Measurements from ENCODE around the gene EYS. TPM values are rescaled to one million over a fixed set of nuclear protein-coding genes. Genes with fewer than 3 reads are reported as not detected.

EYS gene
- total RNA-seq, 1 experiment from 2014 or later, result not detected

DNA sequence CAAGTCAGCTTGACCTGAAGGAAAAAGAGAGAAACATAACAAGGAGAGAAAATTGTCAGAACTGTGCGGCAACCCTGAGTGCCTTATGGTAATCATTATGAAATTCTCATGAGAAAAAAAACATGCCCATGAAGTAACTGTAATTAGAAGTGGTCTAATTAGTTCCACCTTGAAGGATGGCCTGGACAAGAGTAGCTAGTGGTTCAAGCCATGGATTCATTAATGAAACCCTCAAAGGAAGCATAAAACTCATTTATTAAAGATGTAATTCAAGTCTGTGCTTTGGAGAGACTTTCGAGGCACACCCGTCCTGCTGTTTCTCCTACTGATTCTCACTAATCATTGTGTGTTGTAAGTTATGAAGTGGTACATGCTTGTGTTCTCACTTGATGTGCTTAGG lies 1911.2 kb downstream of the EYS start:
- H3K9me3 ChIP-seq (replicated peaks), result no peaks in the 10 kb centered on the region

DNA sequence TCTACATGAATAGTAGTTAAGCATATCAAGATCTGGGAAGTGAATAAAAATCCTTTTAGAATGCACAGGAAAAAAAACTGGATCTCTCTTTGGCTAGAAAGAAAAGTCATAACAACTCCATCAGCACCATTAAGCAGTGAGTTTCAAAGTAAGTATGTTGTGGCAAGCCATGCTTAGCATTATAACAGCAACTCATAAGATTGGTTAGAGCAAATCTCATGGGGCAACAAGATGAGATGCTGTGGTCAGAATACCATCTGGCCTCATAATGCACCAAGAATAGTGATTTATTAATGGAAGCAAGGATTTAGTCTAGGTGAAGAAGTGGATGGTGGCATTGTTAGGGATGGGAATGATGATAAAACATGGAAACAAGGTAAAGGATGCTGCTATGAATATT lies 1912.0 kb downstream of the EYS start:
- Histone ChIP-seq H3K36me3 (no peaks in the 10 kb centered on the region), H3K9me3 (replicated peaks) (no peaks in the 10 kb centered on the region), H3K27ac (no peak overlapping the region), H3K4me1 (no peaks in the 10 kb centered on the region), H3K4me3 (no peak overlapping the region), H3K27me3 (0 out of 2 replicates have a peak, but pooled peaks cover 10% of the 10 kb centered on the region)
- no peak for DNase-seq

More for the DNA sequence above, 1911.2 kb downstream of the EYS start:
- Histone ChIP-seq H3K27ac (no peak overlapping the region), H3K36me3 (no peaks in the 10 kb centered on the region), H3K4me1 (no peaks in the 10 kb centered on the region), H3K4me3 (no peak overlapping the region), H3K27me3 (0 out of 2 replicates have a peak, but pooled peaks cover 10% of the 10 kb centered on the region)
- no peak for DNase-seq

DNA sequence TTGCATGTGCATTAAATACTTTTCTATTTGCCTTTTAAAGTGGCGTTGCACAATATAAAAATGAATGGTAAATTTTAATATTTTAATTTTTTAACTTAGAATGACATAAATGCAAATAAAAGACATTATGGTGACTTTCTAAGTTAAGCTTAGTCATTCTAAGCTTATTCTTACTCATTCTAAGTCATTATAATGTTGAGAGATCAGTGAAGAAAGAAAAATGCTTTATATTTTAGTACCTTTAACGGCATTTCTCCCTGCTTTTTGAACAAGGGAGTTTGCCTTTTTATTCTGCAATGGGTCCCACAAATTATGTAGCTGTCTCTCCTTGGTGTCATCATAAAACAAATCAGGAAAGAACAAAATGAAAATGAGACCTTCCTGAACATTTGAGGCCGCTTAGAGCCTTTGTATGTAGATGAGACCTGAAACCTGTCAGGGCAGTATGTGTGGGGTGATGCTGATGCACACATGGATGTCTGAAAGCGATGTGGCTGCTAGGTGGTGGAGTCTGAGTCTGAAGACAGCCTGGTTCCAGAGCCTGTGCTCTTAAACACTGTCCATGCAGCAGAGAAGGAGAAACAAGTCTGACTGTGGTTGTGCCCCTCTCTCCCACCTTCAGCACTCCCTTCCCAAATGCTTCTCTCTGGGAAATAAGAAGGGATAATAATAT lies 1913.4 kb downstream of the EYS start:
- Histone ChIP-seq H3K27ac (no peak overlapping the region), H3K27me3 (0 out of 2 replicates have a peak, but pooled peaks cover 10% of the 10 kb centered on the region)
- no peak for DNase-seq

DNA sequence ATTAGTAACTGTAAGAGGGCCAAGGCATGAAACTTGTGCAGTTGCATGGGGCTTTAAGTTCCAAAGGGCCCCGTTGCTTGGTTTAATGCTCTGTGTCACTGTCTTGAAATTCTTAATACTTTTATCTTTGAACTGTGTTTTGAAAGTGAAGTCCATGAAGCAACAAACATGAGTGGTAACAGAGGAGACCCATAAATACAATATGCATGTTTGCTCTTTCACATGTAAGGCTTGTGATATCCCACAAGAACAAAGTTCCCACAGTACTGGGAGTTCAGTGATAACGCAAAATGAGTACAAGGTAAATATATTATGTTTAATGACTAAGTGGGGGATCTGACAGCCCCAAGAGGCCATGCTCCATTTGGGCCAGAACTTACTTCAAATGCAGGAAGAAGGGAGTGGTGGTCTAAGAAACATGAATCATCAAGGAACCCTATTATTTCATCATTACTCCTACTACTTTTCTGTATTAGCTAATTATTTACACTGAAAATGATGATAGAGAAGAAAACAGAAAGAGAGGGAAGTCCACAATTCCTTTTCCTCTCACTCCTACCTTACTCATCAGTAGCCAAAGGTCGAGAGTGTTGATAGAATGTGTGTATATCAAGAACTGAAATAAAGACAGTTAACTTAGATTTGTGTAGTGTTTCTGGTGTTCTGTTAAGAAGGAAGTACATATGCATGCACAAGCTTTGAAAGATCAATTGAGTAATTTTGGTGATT lies 1914.1 kb downstream of the EYS start:
- H3K4me1 ChIP-seq, result no peaks in the 10 kb centered on the region
- H3K4me3 ChIP-seq, result no peak overlapping the region
- H3K27ac ChIP-seq, result no peak overlapping the region
- no peak for DNase-seq
- 0 out of 2 replicates have a peak, but pooled peaks cover 10% of the 10 kb centered on the region for H3K27me3 ChIP-seq
- no peaks in the 10 kb centered on the region for H3K9me3 ChIP-seq (replicated peaks)
- no peaks in the 10 kb centered on the region for H3K36me3 ChIP-seq

More for the DNA sequence above, 1913.4 kb downstream of the EYS start:
- Histone ChIP-seq H3K4me1 (no peaks in the 10 kb centered on the region), H3K36me3 (no peaks in the 10 kb centered on the region), H3K4me3 (no peak overlapping the region), H3K9me3 (replicated peaks) (no peaks in the 10 kb centered on the region)

DNA sequence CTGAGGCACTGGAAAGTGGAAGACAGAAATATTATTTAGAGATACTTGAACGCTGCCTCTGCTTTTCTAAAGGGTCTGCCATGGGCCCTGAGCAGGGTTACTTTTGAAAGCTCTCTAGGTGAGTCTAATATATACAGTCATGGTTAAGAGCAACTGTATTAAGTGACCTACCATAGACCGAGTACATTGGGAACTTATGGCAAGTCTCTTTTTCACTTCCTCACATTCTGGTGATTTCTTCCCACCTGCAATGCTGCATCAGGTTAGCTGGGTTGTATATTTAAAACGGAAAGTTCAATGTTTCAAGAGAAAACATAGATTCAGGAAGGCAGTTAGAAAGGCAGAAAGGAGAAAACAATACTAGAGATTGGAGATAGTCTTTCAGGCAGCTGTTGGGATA lies 1916.7 kb downstream of the EYS start:
- no peak overlapping the region for H3K27ac ChIP-seq
- no peak for DNase-seq
- H3K9me3 ChIP-seq (replicated peaks), result no peaks in the 10 kb centered on the region
- H3K4me1 ChIP-seq, result no peaks in the 10 kb centered on the region
- H3K27me3 ChIP-seq, result 0 out of 2 replicates have a peak, but pooled peaks cover 5% of the 10 kb centered on the region
- no peaks in the 10 kb centered on the region for H3K36me3 ChIP-seq
- no peak overlapping the region for H3K4me3 ChIP-seq

DNA sequence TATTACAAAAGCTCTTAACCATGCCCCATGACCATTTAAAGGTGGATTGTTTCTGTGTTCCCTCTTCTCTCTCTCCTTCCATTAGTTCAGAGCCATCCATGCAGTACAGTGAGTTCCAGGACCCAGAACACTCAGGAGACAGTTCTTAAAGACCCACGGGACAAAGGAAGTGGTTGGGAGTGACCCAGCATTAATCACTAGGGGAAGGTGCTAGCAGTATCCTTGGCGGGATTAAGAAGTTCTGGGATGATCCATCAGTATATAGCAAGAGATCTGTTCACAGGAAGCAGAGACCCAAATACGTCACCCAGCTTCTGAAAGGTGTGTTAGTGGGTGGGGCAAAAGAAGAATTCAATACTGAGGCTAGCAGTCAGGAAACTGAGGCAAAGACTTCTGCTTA lies 1917.3 kb downstream of the EYS start:
- Histone ChIP-seq H3K27ac (no peak overlapping the region), H3K27me3 (0 out of 2 replicates have a peak, but pooled peaks cover 2% of the 10 kb centered on the region), H3K36me3 (no peaks in the 10 kb centered on the region), H3K4me1 (no peaks in the 10 kb centered on the region), H3K9me3 (replicated peaks) (no peaks in the 10 kb centered on the region), H3K4me3 (no peak overlapping the region)
- DNase-seq, result no peak

DNA sequence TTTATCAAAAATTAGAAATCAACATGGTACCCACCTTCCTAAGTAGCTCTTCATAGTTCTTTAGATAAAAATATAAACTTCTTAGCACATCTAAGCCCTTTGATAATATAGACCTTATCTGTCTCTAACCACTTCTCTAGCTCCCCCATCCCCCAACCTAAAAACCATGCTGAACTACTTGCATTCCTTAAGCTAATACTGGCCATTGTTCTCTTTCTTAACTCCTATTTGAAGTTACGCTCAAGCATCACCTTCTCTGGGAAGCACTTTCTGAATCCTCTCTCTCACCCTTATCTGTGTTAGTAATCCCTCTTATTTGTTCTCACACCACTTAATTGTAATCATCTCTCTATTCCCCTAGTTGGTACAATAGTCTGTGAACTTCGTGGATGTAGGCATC lies 1918.5 kb downstream of the EYS start:
- Histone ChIP-seq H3K27me3 (0 out of 2 replicates have a peak, but pooled peaks cover 2% of the 10 kb centered on the region), H3K4me3 (no peak overlapping the region), H3K27ac (no peak overlapping the region), H3K9me3 (replicated peaks) (no peaks in the 10 kb centered on the region), H3K4me1 (no peaks in the 10 kb centered on the region), H3K36me3 (no peaks in the 10 kb centered on the region)
- no peak for DNase-seq

DNA sequence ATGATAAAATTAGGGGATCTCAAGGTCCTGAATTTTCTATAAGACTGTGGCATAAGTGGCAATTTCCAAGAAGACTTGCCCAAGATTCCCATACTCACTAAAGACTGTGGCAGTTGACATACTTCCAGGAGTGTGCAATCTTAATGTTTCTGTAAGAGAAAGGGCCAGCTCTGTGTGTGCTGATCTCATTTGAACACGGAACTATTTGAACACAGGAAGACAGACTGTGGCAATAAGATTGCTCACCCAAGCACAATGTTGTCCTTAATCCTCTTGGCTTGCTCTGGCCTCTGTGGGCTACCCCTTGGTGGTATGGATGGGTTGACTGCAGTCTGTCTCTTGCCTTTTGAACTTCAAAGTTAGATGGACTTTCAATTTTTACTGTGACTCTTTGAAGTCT lies 1920.0 kb downstream of the EYS start:
- no peak for DNase-seq

DNA sequence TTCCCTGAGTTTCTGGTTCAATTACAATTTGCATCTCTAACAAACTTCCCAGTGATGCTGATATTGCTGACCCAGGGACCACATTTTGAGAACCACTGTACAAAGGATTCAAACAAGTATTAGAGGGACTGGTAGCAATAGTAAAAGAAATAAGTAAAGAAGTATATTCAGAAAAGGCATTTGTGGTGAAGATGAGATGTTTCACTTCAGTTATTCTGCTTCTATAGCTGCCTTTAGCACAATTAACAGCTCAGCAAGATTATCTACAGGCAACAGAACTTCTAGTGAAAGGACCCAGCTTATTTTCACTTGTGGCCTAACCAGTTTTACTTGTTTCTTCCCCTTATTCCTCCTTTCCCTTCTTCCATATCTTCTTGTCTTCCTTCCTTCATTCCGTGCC lies 1922.0 kb downstream of the EYS start:
- no peak for DNase-seq
- no peak overlapping the region for H3K27ac ChIP-seq
- no peaks in the 10 kb centered on the region for H3K36me3 ChIP-seq
- H3K27me3 ChIP-seq, result no peaks in the 10 kb centered on the region
- no peaks in the 10 kb centered on the region for H3K9me3 ChIP-seq (replicated peaks)
- H3K4me1 ChIP-seq, result no peaks in the 10 kb centered on the region
- no peak overlapping the region for H3K4me3 ChIP-seq

More for the DNA sequence above, 1920.0 kb downstream of the EYS start:
- Histone ChIP-seq H3K36me3 (no peaks in the 10 kb centered on the region), H3K27ac (no peak overlapping the region), H3K27me3 (0 out of 2 replicates have a peak, but pooled peaks cover under 1% of the 10 kb centered on the region), H3K4me3 (no peak overlapping the region), H3K9me3 (replicated peaks) (no peaks in the 10 kb centered on the region), H3K4me1 (no peaks in the 10 kb centered on the region)

DNA sequence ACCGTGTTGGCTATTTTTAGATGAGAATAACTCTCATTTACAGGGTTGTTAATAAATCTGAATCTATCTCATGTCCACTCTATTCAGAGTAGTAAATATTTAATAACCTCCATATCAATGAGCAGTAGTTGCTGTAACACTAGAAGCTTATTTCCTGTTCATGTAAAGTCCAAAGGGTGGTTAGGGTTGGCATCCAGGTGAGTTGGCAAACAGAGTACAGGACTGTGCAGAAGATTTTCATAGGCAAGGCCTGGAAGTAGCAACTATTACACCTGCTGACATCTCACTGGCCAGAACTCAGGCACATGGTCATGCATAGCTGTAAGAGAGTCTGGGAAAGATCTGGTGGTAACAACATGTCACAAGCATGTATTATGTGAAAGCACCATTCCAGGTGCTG lies 1923.9 kb downstream of the EYS start:
- Histone ChIP-seq H3K4me3 (no peak overlapping the region), H3K4me1 (no peaks in the 10 kb centered on the region), H3K27me3 (no peaks in the 10 kb centered on the region), H3K9me3 (replicated peaks) (no peaks in the 10 kb centered on the region), H3K36me3 (no peaks in the 10 kb centered on the region), H3K27ac (no peak overlapping the region)
- DNase-seq, result no peak

DNA sequence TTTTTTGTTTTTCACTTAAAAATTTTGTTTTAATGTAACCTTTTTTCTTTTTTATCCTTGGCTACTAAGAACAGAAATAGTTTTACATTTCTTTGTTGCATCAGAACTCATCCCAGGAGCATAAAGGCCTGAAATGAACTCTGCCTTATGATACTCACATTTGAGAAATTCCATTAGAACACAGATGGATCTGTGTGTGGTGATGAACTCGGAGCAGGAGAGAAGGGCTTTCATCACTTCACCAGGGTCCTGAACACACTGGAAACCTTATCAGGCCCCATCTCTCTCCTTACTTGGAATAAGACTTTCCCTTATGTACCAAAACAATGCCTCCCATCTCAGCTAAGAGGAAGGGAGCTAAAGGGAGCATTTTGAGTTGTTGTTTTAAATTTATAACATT lies 1932.1 kb downstream of the EYS start:
- no peaks in the 10 kb centered on the region for H3K4me1 ChIP-seq
- H3K36me3 ChIP-seq, result no peaks in the 10 kb centered on the region
- H3K4me3 ChIP-seq, result no peak overlapping the region
- no peak overlapping the region for H3K27ac ChIP-seq
- no peak for DNase-seq
- no peaks in the 10 kb centered on the region for H3K9me3 ChIP-seq (replicated peaks)
- H3K27me3 ChIP-seq, result no peaks in the 10 kb centered on the region

DNA sequence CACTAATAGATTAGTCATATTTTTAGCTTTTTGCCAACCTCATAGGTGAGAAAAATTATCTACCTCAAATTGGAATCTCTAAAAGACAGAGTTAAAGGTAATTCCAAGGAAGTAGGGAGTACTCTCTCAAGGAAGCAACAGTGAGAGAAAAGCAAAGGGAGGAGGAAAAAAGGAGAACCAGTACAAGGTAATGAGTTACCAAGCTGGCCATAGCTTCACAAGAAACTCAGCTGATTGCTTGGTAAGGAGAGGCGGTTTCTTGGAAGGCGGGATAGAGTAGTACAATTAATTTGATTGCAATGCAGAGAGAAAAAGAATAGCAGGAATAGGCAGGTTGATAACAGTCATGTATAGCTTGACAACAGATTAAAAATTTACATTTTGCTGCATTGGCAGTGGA lies 1933.8 kb downstream of the EYS start:
- Histone ChIP-seq H3K4me1 (no peaks in the 10 kb centered on the region), H3K27ac (no peak overlapping the region), H3K36me3 (no peaks in the 10 kb centered on the region), H3K4me3 (no peak overlapping the region), H3K27me3 (no peaks in the 10 kb centered on the region), H3K9me3 (replicated peaks) (no peaks in the 10 kb centered on the region)
- DNase-seq, result no peak

DNA sequence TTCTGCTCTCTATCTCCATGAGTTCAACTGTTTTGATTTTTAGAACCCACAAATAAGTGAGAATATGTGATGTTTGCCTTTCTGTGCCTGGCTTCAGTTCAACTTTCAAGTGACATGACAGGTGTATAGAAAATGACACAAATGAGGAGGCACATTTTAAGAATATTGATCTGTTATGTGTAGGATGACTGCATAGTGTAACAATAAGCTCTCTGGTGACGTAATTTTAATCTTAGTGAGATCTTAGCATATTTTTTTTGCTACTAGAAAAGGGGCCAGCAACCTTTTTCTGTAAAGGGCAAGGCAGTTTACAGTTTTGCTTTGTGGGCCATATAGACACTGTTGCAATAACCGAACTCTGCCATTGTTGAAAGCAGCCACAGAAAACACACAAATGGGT lies 1941.2 kb downstream of the EYS start:
- H3K27ac ChIP-seq, result no peak overlapping the region
- DNase-seq, result no peak
- H3K4me3 ChIP-seq, result no peak overlapping the region
- H3K27me3 ChIP-seq, result no peaks in the 10 kb centered on the region
- no peaks in the 10 kb centered on the region for H3K36me3 ChIP-seq
- H3K4me1 ChIP-seq, result no peaks in the 10 kb centered on the region
- H3K9me3 ChIP-seq (replicated peaks), result no peaks in the 10 kb centered on the region

DNA sequence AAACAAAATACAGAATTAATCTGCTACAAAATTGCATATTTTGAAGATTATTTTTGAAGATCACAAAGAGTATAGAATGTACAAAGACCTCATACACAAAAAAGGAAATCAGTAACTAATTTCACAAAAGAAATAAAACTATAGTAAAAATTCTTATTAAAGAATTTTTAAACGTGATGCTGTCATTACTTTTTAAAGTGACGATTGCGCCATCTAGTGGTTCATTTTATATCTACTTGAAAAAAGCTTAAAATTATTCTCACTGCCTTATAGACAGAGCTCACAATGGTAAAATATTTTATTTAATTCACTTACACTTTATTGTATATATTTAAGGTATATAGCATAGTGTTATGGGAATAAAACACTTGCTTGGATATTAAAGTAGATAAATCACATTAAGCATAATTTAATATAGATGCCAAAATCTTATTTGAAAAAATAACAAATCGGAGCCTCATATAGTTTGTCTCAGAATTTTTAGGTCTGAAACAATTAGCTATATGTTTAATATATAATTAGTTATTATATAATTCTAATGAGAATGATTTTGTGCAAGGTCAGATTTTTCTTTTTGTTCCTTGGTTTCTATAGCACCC lies 1942.6 kb downstream of the EYS start:
- Histone ChIP-seq H3K27ac (no peak overlapping the region), H3K27me3 (no peaks in the 10 kb centered on the region), H3K4me3 (no peak overlapping the region), H3K36me3 (no peaks in the 10 kb centered on the region), H3K4me1 (no peaks in the 10 kb centered on the region), H3K9me3 (replicated peaks) (no peaks in the 10 kb centered on the region)
- DNase-seq, result peak in 1 of 2 experiments; percentile 62

DNA sequence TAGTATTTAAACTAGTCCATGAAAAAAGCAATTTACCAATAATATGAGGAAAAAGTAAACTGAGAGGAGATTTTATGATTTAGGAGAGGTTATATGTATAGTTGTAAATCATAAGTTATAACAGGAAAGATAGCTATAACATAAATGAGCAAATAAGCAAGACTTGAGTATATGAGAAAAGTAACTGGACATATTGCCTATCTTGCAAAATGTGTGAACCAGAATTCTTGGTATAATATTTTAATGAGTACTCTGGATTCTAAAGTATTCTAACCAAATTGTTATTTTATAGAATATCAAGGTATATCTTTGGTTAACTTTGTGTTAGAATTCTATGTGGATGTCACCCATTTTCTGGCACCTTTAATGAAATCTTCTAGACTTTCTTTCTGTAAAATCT lies 1946.8 kb downstream of the EYS start:
- H3K4me3 ChIP-seq, result no peak overlapping the region
- H3K27me3 ChIP-seq, result no peaks in the 10 kb centered on the region
- no peaks in the 10 kb centered on the region for H3K9me3 ChIP-seq (replicated peaks)
- H3K36me3 ChIP-seq, result no peaks in the 10 kb centered on the region
- no peaks in the 10 kb centered on the region for H3K4me1 ChIP-seq
- no peak overlapping the region for H3K27ac ChIP-seq
- DNase-seq, result no peak

Measured in SJCRH30 (cell line).